ENCODE measurements around the gene KRT14. TPM values are rescaled to one million over a fixed set of nuclear protein-coding genes. Genes with fewer than 3 reads are reported as not detected.

Gene KRT14
- total RNA-seq, 3 donors from 2014 or later (not counting 1 experiment from before 2014, with no cell fraction given): not detected

DNA sequence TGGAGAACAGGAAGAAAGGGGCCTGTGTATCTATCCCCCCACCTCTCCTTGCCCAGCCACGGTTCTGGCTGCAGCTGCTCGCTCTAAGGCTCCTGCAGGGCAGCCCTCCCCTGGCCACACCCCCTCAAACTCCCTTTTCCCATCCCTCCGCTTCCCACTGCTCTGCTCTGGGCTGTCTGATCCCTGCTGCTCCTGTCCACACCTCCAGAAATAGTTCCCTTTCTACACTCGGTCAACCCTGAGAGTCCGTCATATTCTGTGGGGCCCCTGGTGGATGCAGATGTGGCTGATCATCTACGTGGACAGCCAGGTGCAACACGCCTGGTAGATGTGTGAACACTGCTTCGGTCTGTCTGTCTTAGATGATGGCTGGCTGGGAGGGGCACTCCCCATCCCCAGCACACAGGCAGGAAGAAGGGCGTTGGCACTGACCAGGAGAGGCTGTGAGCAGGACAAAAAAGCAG is 39.3 kb downstream of the KRT14 start:
- Histone ChIP-seq H3K9me3 (ENCODE audit: control insufficient read depth, insufficient read depth, low read length) (no peaks in the 10 kb centered on the region), H3K4me3 (ENCODE audit: low read length) (no peak overlapping the region), H3K36me3 (ENCODE audit: control insufficient read depth, insufficient read depth, low read length) (no peaks in the 10 kb centered on the region), H3K27ac (ENCODE audit: low read length) (no peak overlapping the region), H3K27me3 (ENCODE audit: control insufficient read depth, insufficient read depth, low read length) (no peaks in the 10 kb centered on the region), H3K4me1 (ENCODE audit: control insufficient read depth, insufficient read depth, low read length) (peaks cover 17% of the 10 kb centered on the region)
- no peak for ATAC-seq
- 68% methylated on average over 9 of the region's 9 CpGs for WGBS (ENCODE audit: insufficient coverage)
- Mint-ChIP-seq H3K27ac (peak overlapping the region in 1 of 2 donors; percentile 47), H3K27me3 (ENCODE audit: low read depth in 2 of 2) (peaks cover 6 to 17% of the 10 kb centered on the region in 2 donors), H3K36me3 (no peaks in the 10 kb centered on the region), H3K4me1 (peaks cover 9 to 23% of the 10 kb centered on the region in 2 donors), H3K9me3 (peaks cover 0 to 3% of the 10 kb centered on the region in 2 donors), H3K4me3 (no peak overlapping the region)
- TF ChIP-seq, protein P1, sequence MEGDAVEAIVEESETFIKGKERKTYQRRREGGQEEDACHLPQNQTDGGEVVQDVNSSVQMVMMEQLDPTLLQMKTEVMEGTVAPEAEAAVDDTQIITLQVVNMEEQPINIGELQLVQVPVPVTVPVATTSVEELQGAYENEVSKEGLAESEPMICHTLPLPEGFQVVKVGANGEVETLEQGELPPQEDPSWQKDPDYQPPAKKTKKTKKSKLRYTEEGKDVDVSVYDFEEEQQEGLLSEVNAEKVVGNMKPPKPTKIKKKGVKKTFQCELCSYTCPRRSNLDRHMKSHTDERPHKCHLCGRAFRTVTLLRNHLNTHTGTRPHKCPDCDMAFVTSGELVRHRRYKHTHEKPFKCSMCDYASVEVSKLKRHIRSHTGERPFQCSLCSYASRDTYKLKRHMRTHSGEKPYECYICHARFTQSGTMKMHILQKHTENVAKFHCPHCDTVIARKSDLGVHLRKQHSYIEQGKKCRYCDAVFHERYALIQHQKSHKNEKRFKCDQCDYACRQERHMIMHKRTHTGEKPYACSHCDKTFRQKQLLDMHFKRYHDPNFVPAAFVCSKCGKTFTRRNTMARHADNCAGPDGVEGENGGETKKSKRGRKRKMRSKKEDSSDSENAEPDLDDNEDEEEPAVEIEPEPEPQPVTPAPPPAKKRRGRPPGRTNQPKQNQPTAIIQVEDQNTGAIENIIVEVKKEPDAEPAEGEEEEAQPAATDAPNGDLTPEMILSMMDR (IDR thresholded peaks at IDR 0.05): no peak
- no peak for DNase-seq
- intact Hi-C loops (cut with micrococcal nuclease): loop anchor here (5.0 kb wide), 1 partner anchor 640 kb away; no protein-coding TSS in a partner anchor

DNA sequence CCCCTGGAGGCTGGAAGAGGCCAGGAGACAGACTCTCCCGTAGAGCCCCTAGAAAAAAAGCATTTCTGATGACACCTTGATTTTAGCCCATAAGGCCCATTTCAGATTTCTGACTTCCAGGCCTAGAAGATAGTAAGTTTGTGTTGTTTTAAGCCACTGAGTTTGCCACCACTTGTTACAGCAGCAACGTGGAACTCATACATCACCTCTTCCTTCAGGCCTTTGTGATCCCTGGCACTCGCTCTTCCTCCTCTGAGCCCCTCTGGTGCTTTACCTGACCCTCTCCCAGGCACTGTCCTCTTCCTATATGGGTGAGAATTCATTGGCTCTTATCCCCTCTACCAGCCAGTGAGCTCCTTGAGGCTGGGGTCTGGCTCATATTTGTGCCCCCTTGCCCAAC is 39.9 kb downstream of the KRT14 start:
- H3K9me3 ChIP-seq (ENCODE audit: control insufficient read depth, insufficient read depth, low read length): no peaks in the 10 kb centered on the region
- Mint-ChIP-seq H3K9me3 (peaks cover 0 to 3% of the 10 kb centered on the region in 2 donors), H3K27me3 (ENCODE audit: low read depth in 2 of 2) (peaks cover 6 to 17% of the 10 kb centered on the region in 2 donors), H3K4me1 (peaks cover 9 to 23% of the 10 kb centered on the region in 2 donors), H3K36me3 (no peaks in the 10 kb centered on the region), H3K27ac (peak overlapping the region in 1 of 2 donors; percentile 47), H3K4me3 (no peak overlapping the region)
- H3K27me3 ChIP-seq (ENCODE audit: control insufficient read depth, insufficient read depth, low read length): no peaks in the 10 kb centered on the region
- intact Hi-C loops (cut with micrococcal nuclease): loop anchor here (5.0 kb wide), 1 partner anchor 640 kb away; no protein-coding TSS in a partner anchor
- H3K4me1 ChIP-seq (ENCODE audit: control insufficient read depth, insufficient read depth, low read length): peaks cover 17% of the 10 kb centered on the region
- H3K27ac ChIP-seq (ENCODE audit: low read length): no peak overlapping the region
- no peaks in the 10 kb centered on the region for H3K36me3 ChIP-seq (ENCODE audit: control insufficient read depth, insufficient read depth, low read length)
- ATAC-seq: no peak
- WGBS (ENCODE audit: insufficient coverage): 88% methylated on average over 3 of the region's 3 CpGs
- TF ChIP-seq, protein P1 (IDR thresholded peaks at IDR 0.05): no peak
- no peak overlapping the region for H3K4me3 ChIP-seq (ENCODE audit: low read length)
- DNase-seq: no peak

DNA sequence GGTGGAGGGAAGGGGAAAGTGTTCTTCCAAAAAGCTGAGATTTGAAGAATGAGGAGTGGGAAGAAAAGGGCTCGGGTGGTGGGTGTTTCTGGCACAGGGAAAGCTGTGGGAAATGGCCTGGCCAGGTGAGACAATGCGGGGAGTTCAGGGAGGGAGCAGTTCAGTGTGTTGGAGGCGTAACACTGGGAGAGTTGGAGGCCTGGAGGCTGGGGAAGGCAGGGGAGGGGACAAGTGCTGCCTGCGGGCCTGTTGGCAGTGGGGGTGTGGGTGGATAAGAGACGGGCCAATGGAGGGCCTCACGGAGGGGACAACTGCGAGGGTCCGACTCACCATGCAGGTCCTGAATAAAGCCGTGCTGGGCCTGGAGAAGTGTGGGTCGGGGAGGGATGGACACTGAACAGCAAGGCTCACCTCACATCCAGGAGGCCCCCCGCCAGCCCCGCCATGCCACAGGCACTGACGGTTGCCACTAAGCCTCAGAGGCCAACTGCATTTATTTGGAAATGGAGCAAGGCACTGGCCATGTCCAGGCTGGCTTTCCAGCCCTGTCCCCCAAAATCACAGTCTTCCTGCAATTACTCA is 40.8 kb downstream of the KRT14 start:
- Histone ChIP-seq H3K27ac (ENCODE audit: low read length) (no peak overlapping the region), H3K27me3 (ENCODE audit: control insufficient read depth, insufficient read depth, low read length) (no peaks in the 10 kb centered on the region), H3K36me3 (ENCODE audit: control insufficient read depth, insufficient read depth, low read length) (no peaks in the 10 kb centered on the region), H3K9me3 (ENCODE audit: control insufficient read depth, insufficient read depth, low read length) (no peaks in the 10 kb centered on the region), H3K4me1 (ENCODE audit: control insufficient read depth, insufficient read depth, low read length) (peaks cover 17% of the 10 kb centered on the region), H3K4me3 (ENCODE audit: low read length) (no peak overlapping the region)
- Mint-ChIP-seq H3K9me3 (peaks cover 0 to 3% of the 10 kb centered on the region in 2 donors), H3K36me3 (no peaks in the 10 kb centered on the region), H3K4me3 (no peak overlapping the region), H3K4me1 (peaks cover 9 to 23% of the 10 kb centered on the region in 2 donors), H3K27ac (no peak overlapping the region), H3K27me3 (ENCODE audit: low read depth in 2 of 2) (peaks cover 6 to 16% of the 10 kb centered on the region in 2 donors)
- TF ChIP-seq, protein P1 (IDR thresholded peaks at IDR 0.05): no peak
- DNase-seq (no peak), ATAC-seq (no peak)
- intact Hi-C loops (cut with micrococcal nuclease): loop anchor here (5.0 kb wide), 1 partner anchor 639 kb away; no protein-coding TSS in a partner anchor
- 84% methylated on average over 13 of the region's 13 CpGs for WGBS (ENCODE audit: insufficient coverage)

Data from natural killer cell (primary cell).